WTC11 (cell line): Measurements from ENCODE around the gene AGMAT. TPM values are rescaled to one million over a fixed set of nuclear protein-coding genes. Genes with fewer than 3 reads are reported as not detected.

Source experiments
- ATAC-seq: fragments of 200-7000 bp; cut with Tn5 transposase; 2 replicates; pipeline ENCODE4 v1.10.0; 2021; ENCODE audit warnings: mild to moderate bottlenecking, moderate library complexity
- CTCF ChIA-PET: fragments of 300-600 bp; sonication (Branson Sonifier 250); formaldehyde crosslinking; loops from one replicate; lab custom pipeline; 2021; ENCODE audit warnings: antibody characterized with exemption; lab: Charles Lee
- POLR2A ChIA-PET: fragments of 350-600 bp; sonication (Branson Sonifier 250); formaldehyde crosslinking; loops from one replicate; lab custom pipeline; 2021; ENCODE audit warnings: antibody characterized with exemption; lab: Charles Lee
- DNase-seq: peaks from one replicate; pipeline ENCODE4 v3.0.0; 2021; ENCODE audit warnings: low spot score
- H3K27ac Mint-ChIP-seq: 2 replicates; pipeline ENCODE4 v1.8.0; 2021; ENCODE audit warnings: mixed read lengths
- H3K27me3 Mint-ChIP-seq: 2 replicates; pipeline ENCODE4 v1.8.0; 2021; ENCODE audit warnings: low read depth, mild to moderate bottlenecking, moderate library complexity, mixed read lengths
- H3K36me3 Mint-ChIP-seq: 2 replicates; pipeline ENCODE4 v1.8.0; 2021; ENCODE audit warnings: mixed read lengths
- H3K4me1 Mint-ChIP-seq: 2 replicates; pipeline ENCODE4 v1.8.0; 2022; ENCODE audit warnings: mixed read lengths
- H3K4me3 Mint-ChIP-seq: 2 replicates; pipeline ENCODE4 v1.8.0; 2021; ENCODE audit warnings: mild to moderate bottlenecking, moderate library complexity, mixed read lengths
- H3K9me3 Mint-ChIP-seq: 2 replicates; pipeline ENCODE4 v1.8.0; 2021; ENCODE audit warnings: mixed read lengths
- AFF4 ChIP-seq: sonication (generic); formaldehyde crosslinking; IDR thresholded peaks from 2 replicates; pipeline ENCODE4 v1.8.1; 2023; ENCODE audit warnings: mild to moderate bottlenecking, missing genetic modification reagents, borderline replicate concordance
- ATF1 ChIP-seq: sonication (generic); formaldehyde crosslinking; IDR thresholded peaks from 2 replicates; pipeline ENCODE4 v1.8.1; 2023; ENCODE audit warnings: mild to moderate bottlenecking, moderate library complexity, missing genetic modification reagents
- CBFB ChIP-seq: sonication (generic); formaldehyde crosslinking; IDR thresholded peaks from 2 replicates; pipeline ENCODE4 v1.8.1; 2022; ENCODE audit warnings: mild to moderate bottlenecking, low read depth, missing genetic modification reagents
- E2F1 ChIP-seq: sonication (generic); formaldehyde crosslinking; IDR thresholded peaks from 2 replicates; pipeline ENCODE4 v1.8.0; 2022; ENCODE audit warnings: mild to moderate bottlenecking, missing genetic modification reagents
- ESRRA ChIP-seq: sonication (generic); formaldehyde crosslinking; IDR thresholded peaks from 2 replicates; pipeline ENCODE4 v1.8.1; 2022; ENCODE audit warnings: mild to moderate bottlenecking, missing genetic modification reagents, borderline replicate concordance
- ETV6 ChIP-seq: sonication (generic); formaldehyde crosslinking; IDR thresholded peaks from 2 replicates; pipeline ENCODE4 v1.8.1; 2022; ENCODE audit warnings: mild to moderate bottlenecking, missing genetic modification reagents
- FOXJ3 ChIP-seq: sonication (generic); formaldehyde crosslinking; IDR thresholded peaks from 2 replicates; pipeline ENCODE4 v1.9.0; 2021; ENCODE audit warnings: missing genetic modification reagents, mild to moderate bottlenecking, borderline replicate concordance
- FOXK1 ChIP-seq: sonication (generic); formaldehyde crosslinking; IDR thresholded peaks from 2 replicates; pipeline ENCODE4 v1.8.0; 2022; ENCODE audit warnings: mild to moderate bottlenecking, moderate library complexity, missing genetic modification reagents
- FOXP1 ChIP-seq: sonication (generic); formaldehyde crosslinking; IDR thresholded peaks from 2 replicates; pipeline ENCODE4 v1.8.0; 2022; ENCODE audit warnings: missing genetic modification reagents, mild to moderate bottlenecking, moderate library complexity, borderline replicate concordance
- GABPB1 ChIP-seq: sonication (generic); formaldehyde crosslinking; IDR thresholded peaks from 2 replicates; pipeline ENCODE4 v1.8.1; 2023; ENCODE audit warnings: mild to moderate bottlenecking, missing genetic modification reagents
- GRHL2 ChIP-seq: fragments of 250-450 bp; sonication (Bioruptor Pico); IDR thresholded peaks from 2 replicates; pipeline ENCODE4 v1.8.0; 2022; ENCODE audit warnings: mild to moderate bottlenecking, moderate library complexity; ENCODE audit not compliant: insufficient replicate concordance, severe bottlenecking
- GTF2I ChIP-seq: fragments of 250-450 bp; sonication (Bioruptor Pico); conservative IDR thresholded peaks from 2 replicates; pipeline ENCODE4 v1.4.0; 2021; ENCODE audit warnings: mild to moderate bottlenecking
- JUN ChIP-seq: sonication (generic); formaldehyde crosslinking; IDR thresholded peaks from 2 replicates; pipeline ENCODE4 v1.8.0; 2023; ENCODE audit warnings: mild to moderate bottlenecking, missing genetic modification reagents
- NFE2L1 ChIP-seq: sonication (generic); formaldehyde crosslinking; IDR thresholded peaks from 2 replicates; pipeline ENCODE4 v1.8.1; 2023; ENCODE audit warnings: missing genetic modification reagents
- RELA ChIP-seq: sonication (generic); formaldehyde crosslinking; IDR thresholded peaks from 2 replicates; pipeline ENCODE4 v1.8.1; 2022; ENCODE audit warnings: missing genetic modification reagents, mild to moderate bottlenecking, borderline replicate concordance
- SMAD3 ChIP-seq: sonication (generic); formaldehyde crosslinking; IDR thresholded peaks from 2 replicates; pipeline ENCODE4 v1.8.0; 2022; ENCODE audit warnings: missing genetic modification reagents, mild to moderate bottlenecking, borderline replicate concordance
- TCF7 ChIP-seq: sonication (generic); formaldehyde crosslinking; IDR thresholded peaks from 2 replicates; pipeline ENCODE4 v1.8.0; 2022; ENCODE audit warnings: mild to moderate bottlenecking, low read depth, missing genetic modification reagents, moderate library complexity
- ZNF232 ChIP-seq: sonication (generic); formaldehyde crosslinking; IDR thresholded peaks from 2 replicates; pipeline ENCODE4 v1.8.0; 2022; ENCODE audit warnings: mild to moderate bottlenecking, missing genetic modification reagents
- ZNF671 ChIP-seq: fragments of 250-450 bp; sonication (Bioruptor Pico); IDR thresholded peaks from 2 replicates; pipeline ENCODE4 v1.8.0; 2021; ENCODE audit warnings: mild to moderate bottlenecking
- total RNA-seq: library from RNA; stranded (reverse); gene quantifications from 3 replicates; pipeline ENCODE4 v1.2.3, GENCODE V29; 2021
- TF ChIP-seq, protein P1 (sequence below): sonication (generic); formaldehyde crosslinking; IDR thresholded peaks from 2 replicates; pipeline ENCODE4 v1.8.1; 2022; ENCODE audit warnings: mild to moderate bottlenecking, missing genetic modification reagents, moderate library complexity, borderline replicate concordance
- TF ChIP-seq, protein P2 (sequence below): sonication (generic); formaldehyde crosslinking; IDR thresholded peaks from 2 replicates; pipeline ENCODE4 v1.8.0; 2022; ENCODE audit warnings: mild to moderate bottlenecking, missing genetic modification reagents
- TF ChIP-seq, protein P3 (sequence below): fragments of 200-600 bp; IDR thresholded peaks from 2 replicates; pipeline ENCODE4 v1.8.0; 2022; ENCODE audit warnings: antibody characterized with exemption
- TF ChIP-seq, protein P4 (sequence below): sonication (generic); formaldehyde crosslinking; IDR thresholded peaks from 2 replicates; pipeline ENCODE4 v1.8.0; 2023; ENCODE audit warnings: mild to moderate bottlenecking, missing genetic modification reagents

The AGMAT gene
- total RNA-seq, 1 experiment from 2014 or later: 5.5 TPM

GRCh38 chr1:15628003-15628402 is 43.2 kb upstream of the AGMAT start (continued):
- TF ChIP-seq, protein P1, sequence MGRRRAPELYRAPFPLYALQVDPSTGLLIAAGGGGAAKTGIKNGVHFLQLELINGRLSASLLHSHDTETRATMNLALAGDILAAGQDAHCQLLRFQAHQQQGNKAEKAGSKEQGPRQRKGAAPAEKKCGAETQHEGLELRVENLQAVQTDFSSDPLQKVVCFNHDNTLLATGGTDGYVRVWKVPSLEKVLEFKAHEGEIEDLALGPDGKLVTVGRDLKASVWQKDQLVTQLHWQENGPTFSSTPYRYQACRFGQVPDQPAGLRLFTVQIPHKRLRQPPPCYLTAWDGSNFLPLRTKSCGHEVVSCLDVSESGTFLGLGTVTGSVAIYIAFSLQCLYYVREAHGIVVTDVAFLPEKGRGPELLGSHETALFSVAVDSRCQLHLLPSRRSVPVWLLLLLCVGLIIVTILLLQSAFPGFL (CRISPR knock-in tag): no peak
- TF ChIP-seq GRHL2 (CRISPR knock-in tag): no peak
- TF ChIP-seq ZNF671 (CRISPR knock-in tag): no peak
- TF ChIP-seq, protein P2, sequence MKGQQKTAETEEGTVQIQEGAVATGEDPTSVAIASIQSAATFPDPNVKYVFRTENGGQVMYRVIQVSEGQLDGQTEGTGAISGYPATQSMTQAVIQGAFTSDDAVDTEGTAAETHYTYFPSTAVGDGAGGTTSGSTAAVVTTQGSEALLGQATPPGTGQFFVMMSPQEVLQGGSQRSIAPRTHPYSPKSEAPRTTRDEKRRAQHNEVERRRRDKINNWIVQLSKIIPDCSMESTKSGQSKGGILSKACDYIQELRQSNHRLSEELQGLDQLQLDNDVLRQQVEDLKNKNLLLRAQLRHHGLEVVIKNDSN (CRISPR knock-in tag): no peak
- TF ChIP-seq GABPB1 (CRISPR knock-in tag): no peak
- TF ChIP-seq FOXP1 (CRISPR knock-in tag): no peak
- no peak for TF ChIP-seq E2F1 (CRISPR knock-in tag)

- ChIA-PET CTCF (no interaction called here), POLR2A (no interaction called here)
- DNase-seq (no peak), ATAC-seq (no peak)
- H3K4me3 Mint-ChIP-seq: no peak overlapping the region
- no peaks in the 10 kb centered on the region for H3K9me3 Mint-ChIP-seq
- H3K36me3 Mint-ChIP-seq: peaks cover 45% of the 10 kb centered on the region
- H3K27me3 Mint-ChIP-seq: no peaks in the 10 kb centered on the region
- H3K27ac Mint-ChIP-seq: no peak overlapping the region; the same call in 1 of the 2 replicates
- H3K4me1 Mint-ChIP-seq: peaks cover 7% of the 10 kb centered on the region; the same call in 1 of the 2 replicates
- TF ChIP-seq ZNF671 (CRISPR knock-in tag) (no peak), ETV6 (no peak), TCF7 (CRISPR knock-in tag) (no peak), SMAD3 (no peak), FOXJ3 (CRISPR knock-in tag) (no peak), ESRRA (CRISPR knock-in tag) (no peak), ATF1 (CRISPR knock-in tag) (no peak), JUN (CRISPR knock-in tag) (no peak), ZNF232 (CRISPR knock-in tag) (no peak), FOXK1 (CRISPR knock-in tag) (no peak), NFE2L1 (CRISPR knock-in tag) (no peak), RELA (CRISPR knock-in tag) (no peak), CBFB (CRISPR knock-in tag) (no peak), AFF4 (CRISPR knock-in tag) (no peak), GTF2I (CRISPR knock-in tag) (no peak)
- TF ChIP-seq, protein P3, sequence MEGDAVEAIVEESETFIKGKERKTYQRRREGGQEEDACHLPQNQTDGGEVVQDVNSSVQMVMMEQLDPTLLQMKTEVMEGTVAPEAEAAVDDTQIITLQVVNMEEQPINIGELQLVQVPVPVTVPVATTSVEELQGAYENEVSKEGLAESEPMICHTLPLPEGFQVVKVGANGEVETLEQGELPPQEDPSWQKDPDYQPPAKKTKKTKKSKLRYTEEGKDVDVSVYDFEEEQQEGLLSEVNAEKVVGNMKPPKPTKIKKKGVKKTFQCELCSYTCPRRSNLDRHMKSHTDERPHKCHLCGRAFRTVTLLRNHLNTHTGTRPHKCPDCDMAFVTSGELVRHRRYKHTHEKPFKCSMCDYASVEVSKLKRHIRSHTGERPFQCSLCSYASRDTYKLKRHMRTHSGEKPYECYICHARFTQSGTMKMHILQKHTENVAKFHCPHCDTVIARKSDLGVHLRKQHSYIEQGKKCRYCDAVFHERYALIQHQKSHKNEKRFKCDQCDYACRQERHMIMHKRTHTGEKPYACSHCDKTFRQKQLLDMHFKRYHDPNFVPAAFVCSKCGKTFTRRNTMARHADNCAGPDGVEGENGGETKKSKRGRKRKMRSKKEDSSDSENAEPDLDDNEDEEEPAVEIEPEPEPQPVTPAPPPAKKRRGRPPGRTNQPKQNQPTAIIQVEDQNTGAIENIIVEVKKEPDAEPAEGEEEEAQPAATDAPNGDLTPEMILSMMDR: no peak
- TF ChIP-seq, protein P4, sequence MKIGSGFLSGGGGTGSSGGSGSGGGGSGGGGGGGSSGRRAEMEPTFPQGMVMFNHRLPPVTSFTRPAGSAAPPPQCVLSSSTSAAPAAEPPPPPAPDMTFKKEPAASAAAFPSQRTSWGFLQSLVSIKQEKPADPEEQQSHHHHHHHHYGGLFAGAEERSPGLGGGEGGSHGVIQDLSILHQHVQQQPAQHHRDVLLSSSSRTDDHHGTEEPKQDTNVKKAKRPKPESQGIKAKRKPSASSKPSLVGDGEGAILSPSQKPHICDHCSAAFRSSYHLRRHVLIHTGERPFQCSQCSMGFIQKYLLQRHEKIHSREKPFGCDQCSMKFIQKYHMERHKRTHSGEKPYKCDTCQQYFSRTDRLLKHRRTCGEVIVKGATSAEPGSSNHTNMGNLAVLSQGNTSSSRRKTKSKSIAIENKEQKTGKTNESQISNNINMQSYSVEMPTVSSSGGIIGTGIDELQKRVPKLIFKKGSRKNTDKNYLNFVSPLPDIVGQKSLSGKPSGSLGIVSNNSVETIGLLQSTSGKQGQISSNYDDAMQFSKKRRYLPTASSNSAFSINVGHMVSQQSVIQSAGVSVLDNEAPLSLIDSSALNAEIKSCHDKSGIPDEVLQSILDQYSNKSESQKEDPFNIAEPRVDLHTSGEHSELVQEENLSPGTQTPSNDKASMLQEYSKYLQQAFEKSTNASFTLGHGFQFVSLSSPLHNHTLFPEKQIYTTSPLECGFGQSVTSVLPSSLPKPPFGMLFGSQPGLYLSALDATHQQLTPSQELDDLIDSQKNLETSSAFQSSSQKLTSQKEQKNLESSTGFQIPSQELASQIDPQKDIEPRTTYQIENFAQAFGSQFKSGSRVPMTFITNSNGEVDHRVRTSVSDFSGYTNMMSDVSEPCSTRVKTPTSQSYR: no peak
Observed at GRCh38 chr1:15627343-15627988, 42.6 kb upstream of the AGMAT start.
